ENCODE measurements around the gene APOH. TPM values are rescaled to one million over a fixed set of nuclear protein-coding genes. Genes with fewer than 3 reads are reported as not detected.

The APOH gene
- total RNA-seq, 1 donor from 2014 or later = not detected

DNA sequence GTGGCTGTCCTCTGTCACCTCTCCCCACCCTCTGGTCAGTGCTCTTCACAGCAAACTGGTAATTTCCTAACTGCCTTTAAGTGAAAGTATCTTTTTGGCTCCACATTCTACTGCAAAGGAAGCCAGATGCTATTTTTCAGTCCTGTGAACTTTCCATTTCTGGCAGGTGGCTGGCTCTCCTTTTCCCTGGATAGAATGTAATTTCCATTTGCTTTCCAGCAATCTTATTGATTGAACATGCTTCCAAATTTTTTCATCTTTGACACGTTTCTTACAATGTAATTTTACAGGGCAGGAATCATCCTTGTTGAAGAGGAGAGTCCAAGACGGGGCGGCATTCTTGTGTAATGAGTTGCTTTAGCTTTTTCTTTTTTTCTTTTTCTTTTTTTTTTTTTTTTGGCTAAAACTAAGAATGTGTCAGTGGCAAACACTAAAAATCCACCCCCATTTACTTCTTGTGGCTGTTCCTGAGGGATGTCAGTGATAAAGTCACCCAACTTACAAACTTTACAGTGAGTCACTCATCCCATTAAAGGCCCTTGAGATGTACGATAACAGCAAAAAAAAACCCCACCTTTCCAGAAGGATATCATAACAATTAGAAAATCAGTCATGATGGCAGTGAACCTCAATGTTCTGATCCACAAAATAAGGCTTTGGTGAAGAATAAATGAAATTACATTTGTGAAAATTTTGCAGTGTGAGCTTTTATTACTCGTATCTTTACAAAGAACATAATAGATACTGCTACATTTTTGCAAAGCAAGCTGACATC, 43.8 kb upstream of the APOH start:
- no peak for DNase-seq
- Histone ChIP-seq H3K9me3 (replicated peaks) (peaks cover 18% of the 10 kb centered on the region), H3K27me3 (ENCODE audit: low read depth) (no peaks in the 10 kb centered on the region), H3K4me1 (no peaks in the 10 kb centered on the region), H3K36me3 (no peaks in the 10 kb centered on the region), H3K4me3 (no peak overlapping the region), H3K27ac (replicated peaks) (no peak overlapping the region)
- intact Hi-C loops (cut with micrococcal nuclease) = no loop called here
- TF ChIP-seq, protein P1, sequence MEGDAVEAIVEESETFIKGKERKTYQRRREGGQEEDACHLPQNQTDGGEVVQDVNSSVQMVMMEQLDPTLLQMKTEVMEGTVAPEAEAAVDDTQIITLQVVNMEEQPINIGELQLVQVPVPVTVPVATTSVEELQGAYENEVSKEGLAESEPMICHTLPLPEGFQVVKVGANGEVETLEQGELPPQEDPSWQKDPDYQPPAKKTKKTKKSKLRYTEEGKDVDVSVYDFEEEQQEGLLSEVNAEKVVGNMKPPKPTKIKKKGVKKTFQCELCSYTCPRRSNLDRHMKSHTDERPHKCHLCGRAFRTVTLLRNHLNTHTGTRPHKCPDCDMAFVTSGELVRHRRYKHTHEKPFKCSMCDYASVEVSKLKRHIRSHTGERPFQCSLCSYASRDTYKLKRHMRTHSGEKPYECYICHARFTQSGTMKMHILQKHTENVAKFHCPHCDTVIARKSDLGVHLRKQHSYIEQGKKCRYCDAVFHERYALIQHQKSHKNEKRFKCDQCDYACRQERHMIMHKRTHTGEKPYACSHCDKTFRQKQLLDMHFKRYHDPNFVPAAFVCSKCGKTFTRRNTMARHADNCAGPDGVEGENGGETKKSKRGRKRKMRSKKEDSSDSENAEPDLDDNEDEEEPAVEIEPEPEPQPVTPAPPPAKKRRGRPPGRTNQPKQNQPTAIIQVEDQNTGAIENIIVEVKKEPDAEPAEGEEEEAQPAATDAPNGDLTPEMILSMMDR (IDR thresholded peaks at IDR 0.05; ENCODE audit: borderline replicate concordance) = no peak

DNA sequence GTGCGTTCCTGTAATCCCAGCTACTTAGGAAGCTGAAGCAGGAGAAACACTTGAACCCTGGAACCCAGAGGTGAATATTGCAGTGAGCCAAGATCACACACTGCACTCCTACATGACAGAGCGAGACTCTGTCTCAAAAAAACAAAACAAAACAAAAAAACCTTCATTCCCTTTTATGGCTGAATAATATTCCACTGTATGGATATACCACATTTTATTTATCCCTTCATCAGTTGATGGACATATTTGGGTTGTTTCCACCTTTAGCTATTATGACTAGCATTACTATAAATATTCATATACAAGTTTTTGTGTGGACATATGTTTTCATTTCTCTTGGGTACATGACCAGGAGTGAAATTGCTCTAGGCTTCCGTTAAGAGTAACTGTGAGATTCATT, 42.3 kb upstream of the APOH start:
- H3K36me3 ChIP-seq = no peaks in the 10 kb centered on the region
- TF ChIP-seq, protein P1 (IDR thresholded peaks at IDR 0.05; ENCODE audit: borderline replicate concordance) = no peak
- H3K27me3 ChIP-seq (ENCODE audit: low read depth) = no peaks in the 10 kb centered on the region
- H3K4me3 ChIP-seq = no peak overlapping the region
- DNase-seq = no peak
- H3K4me1 ChIP-seq = no peaks in the 10 kb centered on the region
- intact Hi-C loops (cut with micrococcal nuclease) = no loop called here
- no peak overlapping the region for H3K27ac ChIP-seq (replicated peaks)
- H3K9me3 ChIP-seq (replicated peaks) = peaks cover 18% of the 10 kb centered on the region

- Histone ChIP-seq H3K27ac (replicated peaks) (no peak overlapping the region), H3K36me3 (no peaks in the 10 kb centered on the region), H3K4me1 (no peaks in the 10 kb centered on the region), H3K4me3 (no peak overlapping the region), H3K27me3 (ENCODE audit: low read depth) (peaks cover 4% of the 10 kb centered on the region), H3K9me3 (replicated peaks) (peaks cover 18% of the 10 kb centered on the region)
- intact Hi-C loops (cut with micrococcal nuclease) = no loop called here
- TF ChIP-seq, protein P1 (IDR thresholded peaks at IDR 0.05; ENCODE audit: borderline replicate concordance) = no peak
- no peak for DNase-seq
Observed at GRCh38 chr17:66270106-66270505, 40.9 kb upstream of the APOH start.

GRCh38 chr17:66268247-66268927, 39.2 kb upstream of the APOH start:
- no peak overlapping the region for H3K4me3 ChIP-seq
- H3K36me3 ChIP-seq = no peaks in the 10 kb centered on the region
- TF ChIP-seq, protein P1 (IDR thresholded peaks at IDR 0.05; ENCODE audit: borderline replicate concordance) = no peak
- peaks cover 10% of the 10 kb centered on the region for H3K27me3 ChIP-seq (ENCODE audit: low read depth)
- H3K27ac ChIP-seq (replicated peaks) = no peak overlapping the region
- H3K4me1 ChIP-seq = no peaks in the 10 kb centered on the region
- peaks cover 18% of the 10 kb centered on the region for H3K9me3 ChIP-seq (replicated peaks)
- intact Hi-C loops (cut with micrococcal nuclease) = no loop called here
- DNase-seq = no peak

- Histone ChIP-seq H3K4me3 (no peak overlapping the region), H3K27ac (replicated peaks) (no peak overlapping the region), H3K4me1 (no peaks in the 10 kb centered on the region), H3K36me3 (no peaks in the 10 kb centered on the region), H3K27me3 (ENCODE audit: low read depth) (peaks cover 27% of the 10 kb centered on the region), H3K9me3 (replicated peaks) (no peaks in the 10 kb centered on the region)
- TF ChIP-seq, protein P1 (IDR thresholded peaks at IDR 0.05; ENCODE audit: borderline replicate concordance) = no peak
- no peak for DNase-seq
- intact Hi-C loops (cut with micrococcal nuclease) = no loop called here
Observed at GRCh38 chr17:66264696-66265095, 35.5 kb upstream of the APOH start.

Data from left ventricle myocardium inferior (tissue), 1 donor.